A673 (cell line): Measurements from ENCODE around the gene TSPAN5. TPM values are rescaled to one million over a fixed set of nuclear protein-coding genes. Genes with fewer than 3 reads are reported as not detected.

Source experiments
- BruUV-seq: library from RNA; stranded (reverse); fragments of 400-500 nt; replicated peaks from 2 replicates; lab custom pipeline; 2021; lab: Mats Ljungman, UMichigan
- CTCF ChIA-PET: fragments of 300-600 bp; sonication (Branson Sonifier 250); formaldehyde crosslinking; loops from one replicate; lab custom pipeline; 2022; ENCODE audit warnings: antibody characterized with exemption; lab: Charles Lee
- POLR2A ChIA-PET: fragments of 300-600 bp; sonication (Branson Sonifier 250); formaldehyde crosslinking; loops from one replicate; lab custom pipeline; 2022; ENCODE audit warnings: antibody characterized with exemption; ENCODE audit not compliant: low non-redundant PET; lab: Charles Lee
- DNase-seq: peaks from one replicate; pipeline ENCODE4 v3.0.0-alpha.2; 2015; ENCODE audit warnings: low spot score
- H3K27ac ChIP-seq: fragments of 200-600 bp; sonication (generic); 2 replicates; pipeline ENCODE4 v1.5.1; 2016; ENCODE audit warnings: mixed run types, low read depth, mild to moderate bottlenecking, mixed read lengths, antibody characterized with exemption, low read length; ENCODE audit not compliant: poor library complexity, severe bottlenecking
- H3K27me3 ChIP-seq: fragments of 200-600 bp; sonication (generic); replicated peaks from 2 replicates; pipeline ENCODE4 v1.6.1; 2017; ENCODE audit warnings: mixed run types, low read depth, mild to moderate bottlenecking, mixed read lengths, antibody characterized with exemption, low read length; ENCODE audit not compliant: insufficient read depth, poor library complexity
- H3K36me3 ChIP-seq: fragments of 200-600 bp; sonication (generic); 2 replicates; pipeline ENCODE4 v1.6.1; 2016; ENCODE audit warnings: mixed run types, mild to moderate bottlenecking, mixed read lengths, antibody characterized with exemption, low read length; ENCODE audit not compliant: insufficient read depth, poor library complexity, severe bottlenecking
- H3K4me1 ChIP-seq: fragments of 200-600 bp; sonication (generic); 2 replicates; pipeline ENCODE4 v1.6.1; 2017; ENCODE audit warnings: mixed run types, mild to moderate bottlenecking, mixed read lengths, antibody characterized with exemption, low read length; ENCODE audit not compliant: insufficient read depth, poor library complexity, severe bottlenecking
- H3K4me3 ChIP-seq: fragments of 200-600 bp; sonication (generic); 2 replicates; pipeline ENCODE4 v1.5.1; 2016; ENCODE audit warnings: low read depth, mixed run types, mild to moderate bottlenecking, mixed read lengths, low read length; ENCODE audit not compliant: poor library complexity, severe bottlenecking
- H3K9me3 ChIP-seq: fragments of 200-600 bp; sonication (generic); 2 replicates; pipeline ENCODE4 v1.6.1; 2016; ENCODE audit warnings: mixed run types, low read depth, mild to moderate bottlenecking, mixed read lengths, antibody characterized with exemption, low read length; ENCODE audit not compliant: poor library complexity, severe bottlenecking
- EZH2 ChIP-seq: fragments of 200-600 bp; sonication (generic); IDR thresholded peaks from 2 replicates; pipeline ENCODE4 v1.6.1; 2017; ENCODE audit warnings: borderline replicate concordance, low read depth, mild to moderate bottlenecking, mixed read lengths, antibody characterized with exemption, low read length; ENCODE audit not compliant: poor library complexity, severe bottlenecking
- intact Hi-C: fragments of 100-400 bp; cut with micrococcal nuclease; formaldehyde crosslinking; loops from one replicate; pipeline ENCODE4 v1.10.0; 2022; ENCODE audit not compliant: unreplicated experiment
- total RNA-seq: library from RNA; stranded (reverse); gene quantifications from 2 replicates; pipeline ENCODE4 v1.2.3, GENCODE V29; 2021
- TF ChIP-seq, protein P1 (sequence below): fragments of 300-800, 200-600 bp; sonication (generic); conservative IDR thresholded peaks from 2 replicates; pipeline ENCODE4 v1.5.1; 2017; ENCODE audit warnings: low read depth, mild to moderate bottlenecking, antibody characterized with exemption, low read length, moderate library complexity, mixed read lengths

TSPAN5 gene
- total RNA-seq, 1 experiment from 2014 or later = 15.2 TPM

DNA sequence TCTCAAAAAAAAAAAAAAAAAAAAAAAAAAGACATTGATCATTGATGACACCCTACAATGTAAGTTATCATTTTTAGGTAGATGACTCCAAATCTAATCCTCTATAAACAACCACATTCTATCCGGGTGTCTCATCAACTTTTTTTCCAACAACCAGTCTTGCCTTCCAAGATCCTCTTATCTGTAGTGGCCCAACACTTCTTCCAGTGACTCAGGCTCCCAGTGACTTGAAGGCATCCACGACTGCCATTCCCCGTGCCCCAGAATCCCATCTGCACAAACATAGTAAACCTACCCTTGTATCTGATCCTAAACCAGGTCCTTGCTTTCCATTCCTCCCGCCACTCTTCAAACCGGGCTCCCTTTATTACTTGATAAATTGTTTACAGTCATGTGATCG, 15.6 kb upstream of the TSPAN5 start:
- intact Hi-C loops = no loop called here
- CTCF ChIA-PET = no interaction called here
- DNase-seq = no peak
- TF ChIP-seq EZH2 = no peak
- TF ChIP-seq, protein P1, sequence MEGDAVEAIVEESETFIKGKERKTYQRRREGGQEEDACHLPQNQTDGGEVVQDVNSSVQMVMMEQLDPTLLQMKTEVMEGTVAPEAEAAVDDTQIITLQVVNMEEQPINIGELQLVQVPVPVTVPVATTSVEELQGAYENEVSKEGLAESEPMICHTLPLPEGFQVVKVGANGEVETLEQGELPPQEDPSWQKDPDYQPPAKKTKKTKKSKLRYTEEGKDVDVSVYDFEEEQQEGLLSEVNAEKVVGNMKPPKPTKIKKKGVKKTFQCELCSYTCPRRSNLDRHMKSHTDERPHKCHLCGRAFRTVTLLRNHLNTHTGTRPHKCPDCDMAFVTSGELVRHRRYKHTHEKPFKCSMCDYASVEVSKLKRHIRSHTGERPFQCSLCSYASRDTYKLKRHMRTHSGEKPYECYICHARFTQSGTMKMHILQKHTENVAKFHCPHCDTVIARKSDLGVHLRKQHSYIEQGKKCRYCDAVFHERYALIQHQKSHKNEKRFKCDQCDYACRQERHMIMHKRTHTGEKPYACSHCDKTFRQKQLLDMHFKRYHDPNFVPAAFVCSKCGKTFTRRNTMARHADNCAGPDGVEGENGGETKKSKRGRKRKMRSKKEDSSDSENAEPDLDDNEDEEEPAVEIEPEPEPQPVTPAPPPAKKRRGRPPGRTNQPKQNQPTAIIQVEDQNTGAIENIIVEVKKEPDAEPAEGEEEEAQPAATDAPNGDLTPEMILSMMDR = no peak
- Histone ChIP-seq H3K27ac (no peak overlapping the region), H3K27me3 (no peaks in the 10 kb centered on the region), H3K4me3 (no peak overlapping the region), H3K4me1 (no peaks in the 10 kb centered on the region), H3K36me3 (no peaks in the 10 kb centered on the region), H3K9me3 (no peaks in the 10 kb centered on the region)
- POLR2A ChIA-PET = no interaction called here
- BruUV-seq = no TSS peak

DNA sequence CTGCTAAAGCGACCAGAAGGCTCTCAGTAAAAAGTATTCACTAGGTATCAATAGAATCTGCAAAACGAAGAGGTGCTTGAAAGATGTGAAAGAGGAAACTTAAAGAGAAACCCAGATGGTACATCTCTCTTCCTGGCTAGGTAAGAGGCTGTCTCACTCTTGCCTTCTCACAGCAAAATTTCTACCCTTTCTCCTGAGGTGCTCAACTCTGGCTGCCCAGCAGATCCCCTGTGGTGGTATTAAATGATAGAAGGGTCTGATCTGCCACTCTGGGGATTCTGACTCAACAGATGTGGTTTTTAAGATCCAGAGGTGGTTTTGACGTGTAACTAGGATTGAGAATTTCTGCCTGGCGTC, 14.9 kb upstream of the TSPAN5 start:
- TF ChIP-seq, protein P1 = no peak
- no peak for TF ChIP-seq EZH2
- DNase-seq = no peak
- no peak overlapping the region for H3K4me3 ChIP-seq
- no peaks in the 10 kb centered on the region for H3K27me3 ChIP-seq
- H3K27ac ChIP-seq = no peak overlapping the region
- H3K4me1 ChIP-seq = no peaks in the 10 kb centered on the region
- no peaks in the 10 kb centered on the region for H3K9me3 ChIP-seq
- ChIA-PET POLR2A (no interaction called here), CTCF (no interaction called here)
- no TSS peak for BruUV-seq
- H3K36me3 ChIP-seq = no peaks in the 10 kb centered on the region
- intact Hi-C loops = no loop called here

DNA sequence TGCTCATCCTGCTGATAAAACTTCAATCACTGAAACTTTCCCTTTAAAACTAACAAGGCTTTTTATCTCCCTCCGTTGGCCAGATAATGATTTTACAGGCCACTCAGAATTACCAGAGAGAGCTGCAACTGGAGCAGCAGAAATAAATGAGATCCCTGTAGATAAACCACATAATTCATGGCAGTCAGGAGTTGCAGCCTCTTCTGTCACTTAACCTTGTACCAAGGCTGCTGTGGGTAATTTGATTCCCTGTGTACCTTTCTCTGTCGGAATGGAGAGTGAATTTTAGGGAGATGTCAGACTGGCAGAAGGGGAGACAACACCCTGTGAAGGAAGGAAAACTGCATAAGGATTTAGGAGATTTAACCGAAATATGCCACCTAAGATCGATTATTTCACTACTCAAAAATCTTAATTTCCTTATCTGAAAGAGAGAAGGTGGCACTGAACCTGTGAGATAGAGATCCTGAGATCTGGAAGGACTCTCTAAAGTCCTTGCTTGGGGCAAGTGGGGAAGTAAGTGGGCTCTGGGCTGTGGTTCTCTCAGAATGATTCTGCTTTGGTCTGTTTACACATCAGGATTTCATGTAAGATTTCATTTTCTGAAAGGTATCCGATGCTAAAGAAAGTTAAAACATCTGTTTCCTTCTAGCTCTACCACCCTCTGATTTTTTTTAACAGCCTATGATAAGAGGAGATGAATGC, 14.3 kb upstream of the TSPAN5 start:
- Histone ChIP-seq H3K27me3 (no peaks in the 10 kb centered on the region), H3K27ac (no peak overlapping the region), H3K36me3 (no peaks in the 10 kb centered on the region), H3K4me3 (no peak overlapping the region), H3K9me3 (no peaks in the 10 kb centered on the region), H3K4me1 (no peaks in the 10 kb centered on the region)
- no peak for DNase-seq
- CTCF ChIA-PET = no interaction called here
- no TSS peak for BruUV-seq
- intact Hi-C loops = no loop called here
- POLR2A ChIA-PET = no interaction called here
- no peak for TF ChIP-seq EZH2
- TF ChIP-seq, protein P1 = no peak
